Right renal pelvis (tissue), 4 donors: ENCODE data around the gene C14orf93. TPM values are rescaled to one million over a fixed set of nuclear protein-coding genes. Genes with fewer than 3 reads are reported as not detected.

Experiments used
- DNase-seq, 4 donors: peaks; one replicate each; pipeline ENCODE4 v3.0.0-alpha.2; 2013; ENCODE audit warnings: low read depth in 4 of 4, low spot score in 3 of 4, missing footprints in 1 of 4
- polyA plus RNA-seq, 4 donors: library from polyadenylated mRNA; unstranded; fragments of 120-200 nt; gene quantifications; one replicate each; pipeline ENCODE4 v1.2.1, GENCODE V29; 2013; ENCODE audit not compliant: insufficient read length in 4 of 4

Gene C14orf93
- polyA plus RNA-seq, 4 donors = 16.9 to 20.4 (median 18.8) TPM

DNA sequence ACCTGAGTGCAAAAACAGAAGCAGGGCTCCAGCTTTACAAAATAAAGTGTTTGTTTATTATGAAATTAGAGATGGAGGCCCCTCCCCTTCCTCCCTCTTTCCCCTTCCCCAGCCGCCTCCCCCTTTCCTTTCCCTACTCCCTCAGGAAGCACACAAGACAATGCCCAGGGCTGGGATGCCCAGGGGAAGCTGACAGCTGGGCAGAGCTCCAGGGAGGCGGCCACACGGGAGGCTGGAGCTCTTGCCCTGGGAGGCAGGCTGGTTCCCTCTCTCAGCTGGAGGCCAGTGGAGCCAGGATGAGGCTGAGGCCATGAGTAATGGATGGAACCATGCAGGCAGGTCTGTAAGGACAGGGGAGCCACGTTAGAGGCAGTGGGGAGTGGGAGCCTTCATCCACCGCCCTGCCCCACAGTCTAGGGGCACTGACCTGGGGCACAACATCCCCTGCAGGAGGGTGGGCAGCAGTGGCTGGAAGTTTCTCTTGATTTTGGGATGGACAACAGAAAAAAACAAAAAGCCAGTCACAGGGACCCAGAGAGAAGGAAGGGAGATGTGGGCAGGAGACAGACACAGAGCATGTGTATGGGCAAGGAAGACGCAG is 37.2 kb upstream of the C14orf93 start:
- DNase-seq = no peak

DNA sequence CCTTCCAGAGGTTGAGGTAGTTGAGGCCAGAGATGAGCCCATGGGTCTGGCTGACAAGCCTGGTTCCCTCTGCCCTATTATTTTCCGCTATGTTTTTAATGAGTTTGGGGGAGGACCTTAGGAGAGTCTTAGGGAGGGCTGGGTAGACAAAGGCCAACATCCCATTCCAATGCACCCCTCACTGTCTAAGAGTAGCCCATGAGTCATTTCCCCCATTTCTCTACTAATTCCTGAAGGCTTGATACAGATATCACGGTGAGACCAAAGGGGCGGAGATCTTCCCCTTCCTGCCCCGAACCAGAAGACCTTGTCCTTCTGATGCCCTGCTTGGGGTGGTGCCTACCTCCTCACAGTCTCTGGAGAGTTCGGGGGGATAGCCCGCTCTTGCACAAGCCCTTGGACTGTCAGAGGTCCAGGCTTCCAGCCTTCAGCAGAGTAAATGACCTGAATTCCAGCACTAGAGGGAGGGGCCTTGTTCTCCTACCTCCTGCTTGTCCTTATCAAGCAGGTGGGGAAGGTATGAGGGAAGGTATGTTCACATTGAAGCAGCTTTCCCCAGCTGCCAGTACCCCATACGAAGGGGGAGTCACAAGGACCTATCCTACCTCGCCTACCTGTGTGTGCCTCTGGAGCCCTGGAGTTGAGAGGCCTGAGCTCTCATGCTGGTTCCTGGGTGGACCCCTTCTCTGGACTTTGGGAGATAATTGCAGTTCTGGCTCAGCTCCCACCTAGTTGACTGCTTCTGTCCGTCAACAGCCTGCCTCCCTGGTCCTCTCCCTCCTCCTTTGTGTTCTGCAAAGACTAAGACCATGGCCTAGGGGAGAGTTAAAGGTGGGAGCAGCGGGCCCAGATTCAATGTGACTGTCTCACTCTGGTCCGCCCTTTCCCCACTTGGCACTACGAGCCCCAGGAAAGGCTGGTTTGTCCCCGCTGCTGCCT is 35.7 kb upstream of the C14orf93 start:
- no peak for DNase-seq

DNA sequence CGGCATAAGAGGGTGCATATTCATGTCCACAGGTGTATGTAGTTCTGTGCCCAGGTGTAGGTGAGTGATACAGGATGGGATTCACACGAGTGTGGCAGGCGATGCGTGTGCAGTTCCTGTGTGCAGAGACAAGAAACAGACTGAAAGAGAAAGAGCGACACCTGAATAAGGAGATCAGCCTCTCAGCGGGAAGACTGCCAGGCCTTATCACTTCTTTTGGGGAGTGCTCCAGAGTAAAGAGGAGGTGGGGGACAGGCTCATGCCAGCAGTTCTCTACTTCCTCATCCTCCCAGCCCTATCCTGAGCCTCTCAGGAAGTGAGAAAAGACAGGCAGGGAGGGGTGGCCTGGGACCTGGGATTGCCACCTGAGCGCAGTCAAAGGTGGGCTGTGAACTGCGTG is 34.9 kb upstream of the C14orf93 start:
- no peak for DNase-seq

DNA sequence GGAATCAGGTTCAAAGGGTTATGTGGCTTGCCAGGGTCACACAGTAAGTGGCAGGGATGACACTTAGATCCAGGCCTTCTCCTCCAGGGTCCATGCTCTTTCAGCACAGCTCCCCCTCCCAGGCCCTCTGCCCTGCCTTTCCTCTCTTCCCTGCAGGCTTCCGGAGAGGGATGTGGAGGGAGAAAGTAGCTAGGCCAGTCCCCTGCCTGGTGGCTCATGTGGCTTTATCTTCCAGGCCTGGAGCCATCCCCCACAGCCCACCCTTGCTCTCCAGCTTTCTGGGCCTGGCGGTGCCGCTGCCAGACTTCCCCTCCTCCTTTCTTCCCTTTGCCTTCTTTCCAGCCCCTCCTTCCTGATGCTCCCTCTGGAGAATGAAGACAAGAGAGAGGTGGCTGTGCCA is 33.8 kb upstream of the C14orf93 start:
- no peak for DNase-seq

DNA sequence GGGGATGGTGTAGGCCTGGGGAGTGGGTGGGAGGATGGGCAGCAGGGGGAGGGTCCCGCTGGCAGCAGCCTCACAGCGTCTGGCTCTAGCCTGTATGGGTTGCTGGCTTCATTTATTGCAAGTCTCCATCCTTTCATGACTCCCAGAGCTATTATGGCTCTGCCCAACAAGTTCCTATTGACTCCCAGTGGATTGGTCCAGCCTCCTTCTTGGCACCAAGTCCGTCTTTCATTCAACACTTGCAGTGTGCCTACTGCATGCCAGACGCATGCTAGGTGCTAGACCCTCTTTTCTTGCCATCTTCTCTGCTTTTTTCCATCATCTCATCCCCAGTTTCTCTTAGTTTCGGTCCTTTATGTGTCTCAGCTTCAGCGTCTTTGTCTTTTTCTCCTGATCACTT is 33.2 kb upstream of the C14orf93 start:
- no peak for DNase-seq

DNA sequence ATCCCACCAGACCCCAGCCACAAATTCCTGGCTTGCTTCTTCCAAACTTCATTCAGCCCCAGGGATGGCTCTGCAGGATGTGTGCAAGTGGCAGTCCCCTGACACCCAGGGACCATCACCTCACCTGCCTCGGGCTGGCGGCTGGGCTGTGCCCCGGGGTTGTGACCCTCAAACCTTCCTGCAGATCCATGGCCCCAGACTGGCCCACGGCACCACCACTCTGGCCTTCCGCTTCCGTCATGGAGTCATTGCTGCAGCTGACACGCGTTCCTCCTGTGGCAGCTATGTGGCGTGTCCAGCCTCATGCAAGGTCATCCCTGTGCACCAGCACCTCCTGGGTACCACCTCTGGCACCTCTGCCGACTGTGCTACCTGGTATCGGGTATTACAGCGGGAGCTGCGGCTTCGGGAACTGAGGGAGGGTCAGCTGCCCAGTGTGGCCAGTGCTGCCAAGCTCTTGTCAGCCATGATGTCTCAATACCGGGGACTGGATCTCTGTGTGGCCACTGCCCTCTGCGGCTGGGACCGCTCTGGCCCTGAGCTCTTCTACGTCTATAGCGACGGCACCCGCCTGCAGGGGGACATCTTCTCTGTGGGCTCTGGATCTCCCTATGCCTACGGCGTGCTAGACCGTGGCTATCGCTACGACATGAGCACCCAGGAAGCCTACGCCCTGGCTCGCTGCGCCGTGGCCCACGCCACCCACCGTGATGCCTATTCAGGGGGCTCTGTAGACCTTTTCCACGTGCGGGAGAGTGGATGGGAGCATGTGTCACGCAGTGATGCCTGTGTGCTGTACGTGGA is 32.4 kb upstream of the C14orf93 start, which contains the start of gene PSMB11:
PSMB11 (plus strand) TSS at position 51 of the 804 bp plus-strand sequence; CDS start at position 65, 14 bp downstream.
- no peak for DNase-seq

DNA sequence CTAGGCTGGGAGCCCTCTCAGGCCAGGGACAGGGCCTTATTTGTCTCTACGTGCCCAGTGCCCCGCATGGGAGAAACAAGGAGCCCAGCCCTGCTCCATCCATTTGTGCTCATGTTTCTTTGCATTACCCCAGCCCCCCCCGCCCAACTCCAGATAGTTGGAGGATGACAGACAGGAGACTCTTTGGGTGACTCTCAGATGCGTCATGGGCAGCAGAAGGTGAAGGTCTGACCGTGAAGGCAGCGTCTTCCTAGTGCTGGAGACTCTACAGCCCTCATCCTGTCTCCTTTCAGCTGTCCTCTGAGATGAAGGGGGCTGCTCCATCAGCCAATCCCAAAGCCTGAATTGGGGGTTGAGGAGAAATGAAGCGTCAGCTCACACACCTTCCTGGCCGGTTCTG is 31.8 kb upstream of the C14orf93 start:
- DNase-seq = no peak

DNA sequence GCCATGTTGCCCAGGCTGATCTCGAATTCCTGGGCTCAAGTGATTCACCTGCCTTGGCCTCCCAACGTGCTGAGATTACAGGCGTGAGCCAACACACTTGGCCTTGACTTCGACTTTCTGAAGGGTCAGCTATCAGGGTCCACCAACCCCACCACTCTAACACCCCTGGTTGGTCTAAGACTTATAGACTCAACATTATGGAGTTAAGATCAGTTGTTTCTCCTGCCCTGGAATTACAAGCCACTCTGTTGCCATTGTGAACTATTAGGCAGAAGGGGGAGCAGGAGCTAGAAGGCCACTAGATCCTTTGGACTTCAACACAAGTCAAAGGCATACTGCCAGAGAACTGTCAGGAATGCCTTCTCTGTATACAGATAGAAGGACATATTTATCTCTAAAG is 30.2 kb upstream of the C14orf93 start:
- DNase-seq = no peak

DNA sequence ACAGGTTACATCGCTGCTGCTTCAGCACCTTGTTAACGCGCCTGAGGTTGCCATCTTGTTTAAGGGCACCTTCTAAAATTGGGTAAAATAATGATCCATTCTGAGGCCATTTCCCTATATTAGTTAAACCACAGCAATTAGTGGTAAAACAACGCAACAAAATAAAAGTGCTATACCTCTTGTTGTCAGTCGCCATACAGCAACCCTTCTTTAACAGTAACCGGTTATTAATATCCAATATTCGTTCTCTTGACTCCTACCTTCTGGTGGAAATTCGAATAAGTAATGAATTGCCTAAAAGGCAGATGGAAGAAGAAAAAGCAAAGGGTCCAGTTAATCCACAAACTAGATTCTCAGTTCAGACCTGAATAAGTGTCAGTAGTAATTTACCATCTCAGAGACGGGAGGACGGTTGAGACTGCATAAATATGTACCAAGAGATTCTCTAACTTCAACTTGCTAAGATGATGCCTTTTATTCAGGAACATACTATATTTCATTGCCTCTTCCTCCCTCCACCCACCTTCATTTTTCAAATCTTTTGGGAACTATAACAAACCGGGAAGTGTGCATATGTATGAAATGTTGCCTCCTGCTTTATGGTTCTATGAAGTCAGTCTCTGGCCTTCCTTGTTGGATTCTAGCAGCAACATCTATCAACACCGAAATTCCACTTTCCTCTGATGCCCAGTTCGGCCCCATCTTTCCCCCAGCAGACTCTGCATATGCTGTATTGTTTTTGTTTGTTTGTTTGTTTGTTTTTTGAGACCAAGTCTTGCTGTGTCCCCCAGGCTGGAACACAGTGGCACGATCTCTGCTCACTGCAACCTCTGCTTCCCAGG is 25.6 kb upstream of the C14orf93 start:
- no peak for DNase-seq

DNA sequence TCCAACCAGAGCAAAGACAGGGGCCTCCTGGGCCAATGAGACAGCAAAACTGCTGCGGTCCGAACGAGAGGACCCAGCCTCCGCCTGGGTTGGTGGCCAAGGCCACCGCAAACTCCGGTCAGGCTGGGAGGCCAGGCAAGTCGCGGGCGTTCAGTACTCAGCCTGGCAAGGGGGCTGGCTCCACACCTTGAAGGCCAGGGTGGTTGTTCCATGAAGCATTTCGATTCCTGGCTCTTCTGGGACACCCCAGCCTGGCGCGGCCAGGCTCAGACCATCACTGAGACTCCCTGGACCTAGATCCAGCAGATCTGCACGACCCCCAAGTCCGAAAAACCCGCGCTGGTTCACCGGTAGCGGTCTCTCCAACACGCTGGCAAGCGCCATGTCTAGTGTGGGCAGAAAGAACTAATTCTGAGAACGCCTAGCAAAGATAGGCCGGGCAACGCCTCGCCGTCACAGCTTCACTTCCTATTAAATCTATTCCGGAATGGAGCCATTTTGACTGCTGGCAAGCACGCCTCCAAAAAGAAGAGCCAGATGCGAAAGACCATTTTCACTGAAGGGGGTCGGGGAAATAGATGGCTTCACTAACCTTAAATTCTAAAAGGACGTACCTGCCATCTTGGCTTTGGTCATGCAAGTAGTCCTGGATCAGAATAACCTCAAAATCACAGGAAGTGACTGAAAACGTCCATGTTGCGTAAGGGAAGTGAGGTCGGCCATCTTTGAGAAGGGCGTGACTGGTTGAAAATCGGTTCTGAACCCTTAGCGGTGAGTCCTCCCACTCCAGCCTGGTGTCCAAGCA is 24.8 kb upstream of the C14orf93 start, which contains the start of gene PSMB5:
PSMB5 (minus strand) TSS at position 403 of the 805 bp plus-strand sequence; CDS start at position 384, 19 bp downstream.
- DNase-seq = peak; percentile 90 to 93 (median 92)

DNA sequence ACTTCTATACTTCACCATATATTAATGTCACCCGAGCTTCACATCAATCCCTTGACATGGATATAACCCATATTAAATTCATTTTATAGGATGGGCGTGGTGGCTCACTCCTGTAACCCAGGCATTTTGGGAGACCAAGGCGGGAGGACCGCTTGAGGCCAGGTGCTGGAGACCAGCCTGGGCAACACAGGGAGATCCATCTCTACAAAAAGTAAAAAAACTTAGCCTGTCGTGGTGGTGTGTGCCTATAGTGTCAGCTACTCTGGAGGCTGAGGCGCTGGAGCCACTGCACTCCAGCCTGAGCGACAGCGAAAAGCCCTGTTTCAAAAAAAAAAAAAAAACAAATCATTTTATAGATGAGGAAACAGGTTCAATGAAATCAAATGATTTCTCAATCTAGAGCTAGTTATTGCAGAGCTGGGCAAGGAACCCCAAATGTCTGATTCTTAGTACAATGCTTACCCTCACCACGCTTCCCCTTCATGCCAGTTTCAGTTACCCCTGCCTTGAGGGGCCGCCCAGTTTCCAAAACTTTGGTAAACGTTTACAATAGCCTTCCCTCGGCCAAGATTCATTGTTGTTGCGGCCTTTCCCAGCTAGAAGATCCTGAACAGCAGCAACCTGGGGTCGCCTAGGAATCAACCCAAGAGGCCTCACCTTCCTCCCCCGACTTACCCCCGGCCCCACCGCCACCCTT is 24.0 kb upstream of the C14orf93 start:
- no peak for DNase-seq

DNA sequence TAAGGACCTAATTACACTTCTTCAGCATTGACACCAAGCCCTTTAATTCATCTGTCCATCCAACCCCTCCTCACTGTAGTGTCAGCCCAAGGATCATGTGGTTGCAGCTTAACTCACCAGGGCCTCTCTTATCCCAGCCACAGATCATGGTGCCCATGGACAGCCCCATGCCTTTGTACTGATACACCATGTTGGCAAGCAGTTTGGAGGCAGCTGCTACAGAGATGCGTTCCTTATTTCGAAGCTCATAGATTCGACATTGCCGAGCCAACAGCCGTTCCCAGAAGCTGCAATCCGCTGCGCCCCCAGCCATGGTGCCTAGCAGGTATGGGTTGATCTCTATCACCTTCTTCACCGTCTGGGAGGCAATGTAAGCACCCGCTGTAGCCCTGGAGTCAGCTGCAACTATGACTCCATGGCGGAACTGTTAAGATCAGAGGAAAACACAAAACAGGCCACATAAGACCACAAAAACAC is 23.3 kb upstream of the C14orf93 start:
- DNase-seq = no peak

DNA sequence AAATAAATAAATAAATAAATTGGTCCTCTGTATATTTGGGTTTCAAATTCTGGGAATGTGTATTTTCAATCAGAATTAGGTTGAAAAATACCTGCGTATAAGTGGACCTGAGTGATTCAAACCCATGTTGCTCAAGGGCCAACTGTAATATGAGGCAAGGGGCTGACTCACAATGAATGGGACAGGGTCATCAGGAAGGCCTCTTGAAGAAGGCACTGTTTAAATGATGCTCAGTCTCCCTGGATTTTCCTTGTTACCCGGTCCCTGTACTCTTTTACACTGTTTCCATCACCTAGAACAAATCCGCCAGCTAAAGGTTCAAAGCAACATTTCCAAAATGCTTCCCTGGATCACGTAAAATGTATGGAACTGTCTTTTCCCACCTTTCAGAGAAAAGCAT is 21.0 kb upstream of the C14orf93 start:
- DNase-seq = no peak

DNA sequence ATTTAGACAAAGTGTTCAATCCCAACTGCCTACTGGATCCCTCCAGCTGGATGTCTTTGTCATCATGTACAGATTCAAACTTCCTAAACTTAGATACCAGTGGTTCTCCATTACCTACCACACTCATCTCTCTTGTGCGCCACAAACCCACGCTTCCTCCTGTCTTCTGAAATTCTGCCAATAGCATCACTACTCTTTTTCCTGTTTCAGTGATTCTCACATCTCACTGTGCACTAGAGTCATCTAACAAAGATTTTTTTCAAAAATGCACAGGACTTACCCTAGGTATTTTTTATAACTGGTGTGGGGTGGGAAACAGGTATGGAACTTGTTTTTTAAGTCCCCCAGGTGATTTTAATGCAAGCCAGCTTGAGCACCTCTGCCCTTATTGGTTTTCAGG is 18.9 kb upstream of the C14orf93 start:
- no peak for DNase-seq

DNA sequence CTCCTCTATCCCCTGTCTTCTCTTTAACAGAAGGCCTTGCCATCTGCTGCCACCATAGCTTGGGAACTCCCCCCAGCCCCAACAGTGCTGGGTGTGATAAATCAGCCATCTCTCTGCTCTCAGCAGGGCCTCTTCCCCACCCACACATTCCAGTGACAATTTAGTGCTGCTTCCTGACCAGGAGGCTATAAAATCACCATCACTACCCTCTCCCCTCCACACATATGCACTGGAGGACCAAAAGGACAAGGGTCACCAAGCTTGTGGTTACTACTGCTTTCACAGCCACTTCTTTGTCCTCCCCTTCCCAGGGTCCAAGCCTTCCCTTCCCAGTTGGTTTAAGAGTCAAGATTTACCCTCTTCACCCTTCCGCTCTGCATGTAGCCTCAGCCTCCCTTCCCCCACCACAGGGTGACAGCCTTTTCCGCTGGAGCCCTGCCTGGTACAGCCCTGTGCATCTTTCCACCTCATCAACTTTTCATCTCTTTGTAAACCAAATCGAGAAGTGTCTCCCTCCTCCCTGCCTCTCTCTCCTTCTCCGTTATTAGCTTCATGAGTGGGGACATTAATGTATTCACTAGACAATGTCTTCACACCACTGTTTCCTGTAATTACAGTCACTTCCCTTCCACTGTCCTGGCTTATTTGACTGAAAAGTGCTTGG is 15.3 kb upstream of the C14orf93 start:
- peak in 1 of 4 donors; percentile 61 for DNase-seq

DNA sequence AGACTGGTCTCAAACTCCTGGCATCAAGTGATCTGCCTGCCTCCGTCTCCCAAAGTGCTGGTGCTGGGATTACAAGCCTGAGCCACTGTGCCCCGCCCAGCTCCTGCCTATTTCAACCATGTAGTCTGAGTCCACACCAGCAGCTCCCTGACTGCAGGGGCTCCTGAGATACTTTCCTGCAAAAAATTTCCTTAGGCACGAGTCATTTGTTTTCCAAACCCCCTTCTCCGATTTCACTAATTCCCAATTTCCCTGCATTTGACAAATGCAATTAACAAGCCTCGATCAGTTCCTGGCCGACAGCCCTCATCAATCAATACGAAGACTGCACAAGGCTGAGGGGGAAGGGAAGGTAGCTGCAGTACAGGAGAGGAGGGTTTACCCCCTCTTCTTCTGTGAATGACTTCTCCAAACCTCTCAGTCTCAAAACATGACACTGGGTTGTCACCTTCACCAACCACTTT is 14.7 kb upstream of the C14orf93 start:
- no peak for DNase-seq

DNA sequence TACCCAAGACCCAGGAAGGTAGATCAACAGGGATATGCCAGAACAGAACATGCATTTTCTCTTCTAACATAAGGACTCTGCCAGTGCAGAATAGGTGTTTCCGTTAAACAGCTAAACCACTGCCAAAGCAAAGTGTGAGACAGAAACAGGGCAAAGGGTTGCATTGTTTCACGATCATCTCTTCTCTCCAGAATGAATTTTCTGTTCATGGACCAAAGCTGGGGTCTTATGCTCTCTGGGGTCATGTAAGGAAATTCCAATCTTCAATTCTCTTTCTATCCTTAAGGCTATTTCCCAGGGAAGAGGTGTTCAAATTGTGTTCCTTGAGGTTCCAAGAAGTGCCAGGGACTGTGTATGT is 13.8 kb upstream of the C14orf93 start:
- no peak for DNase-seq
